Stimulated activated CD8-positive, alpha-beta memory T cell treated with anti-CD3 and anti-CD28 coated beads, Interleukin-4, amount 100 ng/mL, for 24 hours (primary cell): ENCODE results near the gene IRX5.

Experiments used
- DNase-seq: peaks from one replicate; pipeline ENCODE4 v3.0.0-alpha.2; 2020; ENCODE audit warnings: low read depth

Gene IRX5

GRCh38 chr16:54952195-54952594, 21.5 kb downstream of the IRX5 start:
- no peak for DNase-seq

DNA sequence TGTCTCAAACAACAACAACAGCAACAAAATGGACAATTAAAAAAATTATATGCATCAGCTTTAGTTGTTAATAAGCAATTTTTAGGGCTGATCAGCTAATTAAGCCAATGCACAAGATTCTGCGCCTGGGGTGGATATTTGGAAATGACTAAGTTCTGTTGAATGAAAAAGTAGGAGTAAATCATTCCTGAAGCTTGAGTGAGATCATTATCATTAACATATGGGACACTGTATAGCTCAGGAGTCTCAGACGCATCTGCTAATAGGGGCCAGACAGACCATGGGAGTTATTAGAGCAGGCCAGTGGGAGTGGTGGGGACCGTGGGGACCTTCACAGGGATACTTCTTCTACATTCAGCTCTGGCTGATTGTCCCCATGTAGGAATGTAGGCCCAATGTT, 22.8 kb downstream of the IRX5 start:
- DNase-seq = no peak

- no peak for DNase-seq
These were observed 23.6 kb downstream of the IRX5 start for GRCh38 chr16:54954220-54954619.

GRCh38 chr16:54955757-54956156, 25.1 kb downstream of the IRX5 start:
- no peak for DNase-seq

GRCh38 chr16:54957403-54958166, 26.9 kb downstream of the IRX5 start:
- no peak for DNase-seq

DNA sequence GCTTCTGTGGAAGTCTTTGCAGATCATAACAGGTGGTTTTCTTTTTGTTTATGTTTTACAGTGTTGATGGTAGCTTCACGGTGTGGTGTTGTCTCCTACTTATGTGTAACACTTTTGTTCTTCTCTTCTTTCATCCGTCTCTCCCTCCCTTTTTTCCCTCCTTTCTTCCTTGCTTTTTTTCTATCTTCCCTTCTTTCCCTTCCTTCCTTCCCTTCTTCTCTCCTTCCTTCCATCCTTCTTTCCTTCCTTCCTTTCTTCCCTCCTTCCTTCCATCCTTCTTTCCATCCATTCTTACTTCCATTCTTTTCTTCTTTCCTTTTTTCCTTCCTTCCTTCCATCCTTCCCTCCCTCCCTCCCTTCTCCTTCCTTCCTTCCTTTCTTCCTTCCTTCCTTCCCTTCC, 31.4 kb downstream of the IRX5 start:
- no peak for DNase-seq

DNA sequence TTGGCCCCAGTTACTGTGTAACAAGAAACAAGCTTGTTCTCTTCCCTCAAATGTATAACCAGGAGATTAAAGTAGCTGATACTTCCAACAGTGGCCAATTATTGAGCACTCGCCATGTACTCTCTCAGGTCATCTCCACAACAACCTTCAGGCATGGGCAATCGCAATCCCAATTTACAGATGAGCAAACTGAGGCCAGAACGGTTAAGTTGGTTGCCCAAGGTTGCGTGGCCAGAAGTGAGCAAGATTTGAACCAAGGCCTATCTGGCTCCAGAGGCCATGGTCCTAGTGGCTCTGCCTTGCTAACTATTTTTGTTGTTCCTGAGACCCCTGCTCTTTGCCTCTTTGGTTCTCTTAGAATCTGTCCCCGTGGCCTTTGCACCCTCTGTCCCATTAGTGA, 33.6 kb downstream of the IRX5 start:
- no peak for DNase-seq

GRCh38 chr16:54965464-54965863, 34.8 kb downstream of the IRX5 start:
- no peak for DNase-seq

DNA sequence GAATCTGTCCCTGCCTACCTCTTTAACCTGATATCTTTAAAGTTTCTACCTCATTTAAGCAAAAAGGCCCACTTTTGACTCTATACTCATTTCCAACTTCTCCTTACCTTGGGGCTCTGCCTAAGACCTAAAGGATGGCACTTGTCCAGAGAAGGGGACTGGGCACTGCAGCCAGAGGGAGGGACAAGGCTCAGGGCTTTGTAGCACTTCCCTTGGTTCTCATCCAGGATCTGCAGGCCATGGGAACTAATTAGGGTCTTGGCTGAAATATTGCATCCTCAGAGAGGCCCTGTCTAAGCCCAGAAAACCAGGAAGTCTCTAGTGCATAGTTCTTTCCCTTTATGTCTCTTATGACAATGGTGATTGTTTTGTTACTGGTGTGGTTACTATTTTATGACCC, 37.3 kb downstream of the IRX5 start:
- no peak for DNase-seq

DNA sequence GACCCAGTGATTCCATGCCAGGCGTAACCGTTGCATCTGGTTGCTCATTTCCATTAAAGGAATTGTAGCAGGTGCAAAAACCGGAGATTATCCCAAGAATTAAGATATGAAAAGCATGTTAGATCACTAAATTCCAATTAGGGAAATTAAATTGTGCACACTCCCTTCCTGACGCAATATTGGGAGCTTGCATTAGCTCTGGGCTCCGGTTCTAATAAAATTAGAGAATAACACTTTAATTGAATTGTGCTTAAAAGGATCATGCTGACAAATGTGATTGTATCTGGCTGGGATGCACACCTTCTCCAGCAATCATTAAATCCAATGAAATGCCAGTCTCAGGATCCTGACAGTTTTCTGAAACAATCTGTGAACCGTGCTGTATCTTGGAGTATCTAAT, 38.1 kb downstream of the IRX5 start:
- DNase-seq = no peak

DNA sequence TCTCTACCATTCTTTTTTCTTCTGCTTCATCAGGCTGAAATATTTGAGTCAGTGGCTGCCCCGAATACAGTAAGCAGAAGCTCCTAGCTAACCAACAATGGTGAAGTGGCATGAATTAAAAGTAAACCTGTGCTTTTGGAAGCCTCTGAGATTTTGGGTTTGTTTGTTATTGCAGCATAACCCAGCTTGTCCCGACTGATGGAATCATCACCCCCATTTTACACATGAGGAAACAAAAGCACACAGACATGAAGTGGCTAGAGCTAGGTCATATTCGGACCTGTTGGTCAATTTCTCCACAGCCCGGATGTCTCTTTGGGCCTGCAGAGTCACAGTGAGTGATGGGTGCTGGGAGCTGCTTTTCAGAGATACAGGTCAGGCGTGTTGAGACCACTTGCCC, 39.4 kb downstream of the IRX5 start:
- DNase-seq = no peak

DNA sequence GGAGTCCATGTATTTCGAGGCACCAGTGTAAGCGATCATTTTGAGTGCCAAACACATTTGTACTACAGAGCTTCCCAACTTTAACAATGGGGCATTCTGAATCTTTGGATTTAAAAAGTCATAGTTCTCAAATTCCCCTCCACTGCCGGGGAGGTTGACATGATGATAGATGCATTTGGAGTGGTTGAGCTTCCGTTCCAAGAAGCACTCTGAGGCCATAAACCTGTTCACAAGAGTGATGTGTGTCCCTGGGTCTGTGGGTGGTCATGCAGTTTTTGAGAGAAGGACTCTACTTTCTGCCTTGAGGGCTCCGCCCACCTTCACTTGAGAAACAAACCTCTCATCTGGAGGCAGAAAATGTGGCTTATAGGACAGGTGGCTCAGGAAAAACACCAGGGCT, 43.7 kb downstream of the IRX5 start:
- no peak for DNase-seq

DNA sequence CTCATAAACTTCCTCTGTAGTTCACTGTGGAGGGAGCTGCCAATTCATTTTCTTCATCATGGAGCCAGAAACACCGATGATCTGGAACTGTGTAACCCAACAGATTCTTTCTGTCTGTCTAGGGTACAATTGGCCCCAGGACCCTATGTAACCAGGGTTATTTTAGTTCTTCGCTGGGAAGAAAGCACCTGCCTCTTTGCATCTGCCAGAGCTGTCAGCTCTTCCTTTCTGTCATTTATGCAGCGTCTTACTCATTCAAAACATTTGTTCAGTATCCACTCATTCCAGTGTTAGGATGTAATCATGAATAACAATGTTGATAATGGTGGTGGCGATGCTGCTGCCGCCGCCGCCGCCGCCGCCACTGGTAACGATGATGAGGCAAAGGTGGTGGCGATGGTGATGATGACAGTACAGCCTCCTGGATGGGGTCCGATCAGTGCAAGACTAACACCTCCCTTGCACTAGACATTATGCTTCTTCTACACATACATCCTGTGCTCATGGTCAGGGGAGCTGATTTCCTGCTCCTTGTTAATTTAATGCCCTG, 46.1 kb downstream of the IRX5 start:
- no peak for DNase-seq

- no peak for DNase-seq
These were observed 46.5 kb downstream of the IRX5 start for GRCh38 chr16:54977211-54977610.

DNA sequence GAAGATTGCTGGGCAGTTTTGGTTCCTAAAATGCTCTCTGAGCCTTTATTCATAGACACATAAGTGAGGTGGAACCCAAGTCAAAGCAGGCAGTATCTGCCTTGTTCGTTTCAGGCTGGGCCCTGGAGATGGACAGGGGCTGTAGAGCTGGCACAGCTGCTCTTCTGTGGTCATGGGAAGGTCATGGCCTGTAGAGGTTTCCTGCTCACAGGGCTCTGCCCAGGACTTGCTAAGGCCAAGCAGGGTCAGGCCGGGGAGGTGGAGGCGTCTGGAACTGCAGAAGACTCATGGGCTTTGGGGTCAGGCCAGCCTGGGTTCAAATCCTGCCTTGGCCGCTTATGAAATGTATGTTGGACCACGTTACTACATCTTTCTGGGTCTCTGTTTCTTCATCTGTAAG, 50.2 kb downstream of the IRX5 start:
- no peak for DNase-seq
